Measurements from ENCODE around the gene FLVCR2. TPM values are rescaled to one million over a fixed set of nuclear protein-coding genes. Genes with fewer than 3 reads are reported as not detected.

The FLVCR2 gene
- total and polyA plus RNA-seq, 12 donors: 0.95 to 11.3 (median 2.9) TPM

DNA sequence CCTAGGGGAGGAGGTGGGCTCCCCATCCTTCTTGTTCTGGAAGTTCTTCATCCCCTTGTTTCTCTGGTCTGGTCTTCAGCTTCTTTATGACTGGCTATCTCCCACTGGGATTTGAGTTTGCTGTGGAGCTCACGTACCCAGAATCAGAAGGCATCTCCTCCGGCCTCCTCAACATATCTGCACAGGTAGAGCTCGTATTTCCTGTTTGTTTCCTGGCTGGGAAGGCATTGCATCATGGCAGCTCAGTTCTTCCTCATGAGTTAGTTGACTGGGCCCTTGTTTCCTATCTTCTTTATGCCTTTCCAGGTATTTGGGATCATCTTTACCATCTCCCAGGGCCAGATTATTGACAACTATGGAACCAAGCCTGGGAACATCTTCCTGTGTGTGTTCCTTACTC, 62.5 kb downstream of the FLVCR2 start:
- H3K27me3 ChIP-seq: no peaks in the 10 kb centered on the region
- WGBS, 2 donors: 93 to 95% methylated on average over 3 of the region's 3 CpGs
- peaks cover 0 to 34% (median 0%) of the 10 kb centered on the region in 9 donors for H3K36me3 ChIP-seq
- no peaks in the 10 kb centered on the region for H3K9me3 ChIP-seq
- DNase-seq (no peak), ATAC-seq (no peak)
- H3K4me1 ChIP-seq: peaks cover 0 to 6% (median 0%) of the 10 kb centered on the region in 9 donors
- H3K27ac ChIP-seq: no peak overlapping the region
- H3K4me3 ChIP-seq: no peak overlapping the region
- no peak for TF ChIP-seq CTCF (IDR thresholded peaks at IDR 0.05)
- intact Hi-C loops (cut with DNase I): no loop called here

GRCh38 chr14:75643985-75644384, 65.6 kb downstream of the FLVCR2 start:
- H3K4me1 ChIP-seq: peaks cover 0 to 18% (median 10%) of the 10 kb centered on the region in 9 donors
- TF ChIP-seq CTCF (IDR thresholded peaks at IDR 0.05): no peak
- H3K36me3 ChIP-seq: peaks cover 0 to 57% (median 0%) of the 10 kb centered on the region in 9 donors
- intact Hi-C loops (cut with DNase I): no loop called here
- H3K27ac ChIP-seq: no peak overlapping the region
- H3K4me3 ChIP-seq: no peak overlapping the region
- 65 to 70% methylated on average over 4 of the region's 4 CpGs for WGBS, 2 donors
- no peak for DNase-seq
- no peaks in the 10 kb centered on the region for H3K9me3 ChIP-seq
- no peak for ATAC-seq
- H3K27me3 ChIP-seq: no peaks in the 10 kb centered on the region

DNA sequence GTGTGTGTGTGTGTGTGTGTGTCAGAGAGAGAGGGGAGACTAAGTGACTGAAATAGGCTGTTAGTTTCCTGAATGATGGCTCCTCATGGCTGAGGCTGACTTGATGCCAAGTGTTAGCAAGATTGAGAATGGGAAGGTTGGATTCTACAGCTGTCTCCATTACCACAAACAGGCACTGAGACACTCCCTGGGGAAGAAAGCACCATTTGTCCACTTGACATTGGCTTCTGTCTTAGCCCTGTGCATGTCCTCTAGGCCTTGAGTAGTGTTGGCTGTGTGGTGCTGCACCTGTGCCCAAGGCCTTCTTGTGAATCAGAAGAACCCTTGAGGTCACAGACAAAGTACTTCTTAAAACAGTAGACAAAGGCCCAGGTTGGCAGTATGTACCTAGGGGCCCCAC, 66.6 kb downstream of the FLVCR2 start:
- H3K27ac ChIP-seq: no peak overlapping the region
- no peak for TF ChIP-seq CTCF (IDR thresholded peaks at IDR 0.05)
- peaks cover 0 to 68% (median 5%) of the 10 kb centered on the region in 9 donors for H3K36me3 ChIP-seq
- ATAC-seq (no peak), DNase-seq (no peak)
- intact Hi-C loops (cut with DNase I): no loop called here
- no peaks in the 10 kb centered on the region for H3K27me3 ChIP-seq
- H3K4me1 ChIP-seq: peaks cover 0 to 20% (median 10%) of the 10 kb centered on the region in 9 donors
- no peak overlapping the region for H3K4me3 ChIP-seq
- no peaks in the 10 kb centered on the region for H3K9me3 ChIP-seq

DNA sequence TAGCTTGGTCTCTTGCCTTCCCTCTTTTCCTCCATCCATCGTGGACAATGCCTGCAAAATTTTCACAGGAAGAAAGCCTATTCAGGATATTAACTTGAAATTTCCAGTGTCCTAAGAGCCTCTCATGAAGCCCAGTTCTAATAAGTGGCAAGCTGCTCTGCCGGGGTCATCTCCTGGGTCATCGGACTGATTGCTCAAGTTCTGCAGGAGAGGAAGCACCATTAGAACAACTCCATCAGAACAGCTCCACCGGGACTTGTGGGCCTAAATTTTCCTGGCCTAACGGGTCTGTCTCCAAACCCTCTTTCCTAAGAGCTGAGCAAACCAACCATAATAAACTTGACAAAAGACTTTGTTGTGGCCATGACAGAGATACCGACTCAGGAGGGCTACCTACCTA, 68.3 kb downstream of the FLVCR2 start:
- Histone ChIP-seq H3K27me3 (no peaks in the 10 kb centered on the region), H3K4me3 (no peak overlapping the region), H3K4me1 (peaks cover 0 to 20% (median 10%) of the 10 kb centered on the region in 9 donors), H3K36me3 (peaks cover 0 to 73% (median 18%) of the 10 kb centered on the region in 9 donors), H3K9me3 (no peaks in the 10 kb centered on the region), H3K27ac (no peak overlapping the region)
- ATAC-seq (no peak), DNase-seq (no peak)
- intact Hi-C loops (cut with DNase I): no loop called here
- TF ChIP-seq CTCF (IDR thresholded peaks at IDR 0.05): no peak
- 82 to 87% methylated on average over 6 of the region's 6 CpGs for WGBS, 2 donors
